T-helper 2 cell treated with Interferon-gamma antibody and Interleukin-4, amounts not matched to agents 100 ng/mL and 5 ng/mL, for 36 hours (primary cell): ENCODE measurements around the gene ZFYVE28. TPM values are rescaled to one million over a fixed set of nuclear protein-coding genes. Genes with fewer than 3 reads are reported as not detected.

Experiments
- intact Hi-C: fragments of 100-400 bp; cut with micrococcal nuclease; formaldehyde crosslinking; loops from one replicate; pipeline ENCODE4 v1.15.1; 2023
- total RNA-seq: library from RNA; stranded (reverse); gene quantifications from 2 replicates; pipeline ENCODE4 v1.2.3, GENCODE V29; 2022

ZFYVE28 gene
- 17.3 and 19.7 TPM in 2 replicates for total RNA-seq

DNA sequence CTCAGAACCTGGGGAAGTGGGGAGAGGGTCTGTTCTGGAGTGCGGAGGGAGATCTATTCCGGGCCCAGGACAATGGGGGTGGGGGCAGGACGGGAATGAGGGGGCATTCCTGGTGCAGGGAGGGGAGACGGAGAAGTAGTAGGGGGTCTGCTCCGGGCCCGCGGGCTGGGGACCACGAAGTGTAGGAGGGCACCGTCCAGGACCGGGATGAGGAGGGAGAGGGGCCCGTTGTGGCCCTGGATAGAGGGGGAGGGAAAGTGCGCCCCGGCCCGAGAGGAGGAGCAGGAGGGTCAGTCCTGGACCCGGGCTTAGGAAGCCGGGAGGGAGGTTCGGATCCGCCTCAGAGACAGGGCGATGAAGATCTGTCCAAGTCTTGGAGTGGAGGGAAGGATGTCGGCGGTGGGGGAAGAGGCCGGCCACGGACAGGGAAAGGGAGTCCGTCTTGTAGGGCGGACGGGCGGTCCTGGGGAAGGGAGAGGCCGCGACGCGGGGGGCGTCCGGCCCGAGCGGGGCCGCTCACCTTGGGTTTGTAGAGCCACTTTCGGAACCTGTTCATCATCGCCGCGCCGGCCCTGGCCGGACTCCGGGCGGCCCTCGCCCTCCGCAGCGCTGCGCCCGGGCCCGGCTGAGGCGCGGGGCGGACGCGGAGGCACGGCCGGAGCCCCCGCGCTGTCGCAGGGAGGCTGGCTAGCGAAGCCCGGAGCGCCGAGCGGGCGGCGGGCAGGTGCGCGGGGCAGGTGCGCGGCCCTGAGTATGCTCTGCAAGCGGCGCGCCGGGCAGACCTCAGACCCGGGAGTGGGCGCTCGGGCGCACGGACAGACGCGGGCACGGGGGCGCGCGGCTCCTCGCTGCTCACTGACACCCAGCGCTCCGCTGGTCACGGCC, at the start of gene ZFYVE28:
Gene ZFYVE28 (minus strand): TSS at position 881 of the 885 bp plus-strand sequence. CDS start 322 bp downstream, at position 559.
- intact Hi-C loops, result loop anchor here (1.0 to 10.0 kb wide), 8 partner anchors 50 to 627 kb away; partner anchors contain the start of genes FAM193A, GRK4, HAUS3 and LETM1

- intact Hi-C loops, result loop anchor here (5.0 kb wide), 1 partner anchor 183 kb away; no protein-coding TSS in a partner anchor
Measured at GRCh38 chr4:2465544-2465943, 47.1 kb upstream of the ZFYVE28 start.

GRCh38 chr4:2465032-2465431, 46.6 kb upstream of the ZFYVE28 start:
- intact Hi-C loops, result loop anchor here (5.0 kb wide), 1 partner anchor 183 kb away; no protein-coding TSS in a partner anchor

GRCh38 chr4:2462992-2463762, 44.7 kb upstream of the ZFYVE28 start:
- intact Hi-C loops, result loop anchor here (5.0 kb wide), 1 partner anchor 241 kb away; no protein-coding TSS in a partner anchor

DNA sequence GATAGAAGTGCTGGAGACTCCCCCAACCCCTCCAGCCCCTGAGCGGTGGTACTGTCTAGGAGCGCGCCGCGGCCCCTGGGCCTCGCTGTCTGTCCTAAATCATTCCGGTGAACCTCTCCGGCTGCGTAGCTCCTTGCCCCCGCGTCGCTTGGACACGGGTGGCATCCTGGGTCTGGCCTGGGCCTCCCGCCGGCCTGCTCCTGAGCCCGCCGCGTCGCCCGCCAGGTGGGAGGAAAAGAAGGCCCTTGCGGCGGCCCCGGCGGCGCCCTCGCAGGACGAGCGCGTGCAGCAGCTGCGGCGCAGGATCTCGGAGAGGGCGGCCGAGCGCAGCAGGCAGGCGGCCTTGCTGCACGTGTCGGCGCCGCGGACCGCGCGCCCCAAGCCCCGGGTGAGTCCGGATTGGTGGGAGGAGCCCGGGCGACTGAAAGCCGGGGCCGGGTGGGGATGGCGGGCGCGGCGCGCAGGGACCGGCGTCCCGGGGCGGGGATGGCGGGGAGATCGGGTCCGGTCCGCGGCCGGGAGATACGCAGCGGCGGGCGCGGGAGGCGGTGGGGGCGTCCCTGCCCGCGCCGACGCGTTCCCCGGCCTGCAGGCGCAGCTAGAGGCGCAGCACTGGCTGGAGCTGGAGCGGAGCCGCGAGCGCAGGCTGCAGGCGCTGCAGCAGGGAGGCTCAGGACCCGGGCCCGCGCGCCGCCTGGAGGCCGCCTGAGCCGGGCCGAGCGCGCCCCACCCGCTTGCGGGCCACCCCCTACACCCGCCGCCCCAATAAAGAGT, 44.0 kb upstream of the ZFYVE28 start:
- intact Hi-C loops, result loop anchor here (5.0 kb wide), 1 partner anchor 240 kb away; no protein-coding TSS in a partner anchor

GRCh38 chr4:2461246-2461960, 43.0 kb upstream of the ZFYVE28 start:
- intact Hi-C loops, result loop anchor here (5.0 kb wide), 1 partner anchor 239 kb away; no protein-coding TSS in a partner anchor

GRCh38 chr4:2459589-2460349, 41.3 kb upstream of the ZFYVE28 start:
- intact Hi-C loops, result loop anchor here (5.0 kb wide), 1 partner anchor 237 kb away; no protein-coding TSS in a partner anchor

- intact Hi-C loops, result no loop called here
Measured at GRCh38 chr4:2458546-2459491, 40.4 kb upstream of the ZFYVE28 start.

DNA sequence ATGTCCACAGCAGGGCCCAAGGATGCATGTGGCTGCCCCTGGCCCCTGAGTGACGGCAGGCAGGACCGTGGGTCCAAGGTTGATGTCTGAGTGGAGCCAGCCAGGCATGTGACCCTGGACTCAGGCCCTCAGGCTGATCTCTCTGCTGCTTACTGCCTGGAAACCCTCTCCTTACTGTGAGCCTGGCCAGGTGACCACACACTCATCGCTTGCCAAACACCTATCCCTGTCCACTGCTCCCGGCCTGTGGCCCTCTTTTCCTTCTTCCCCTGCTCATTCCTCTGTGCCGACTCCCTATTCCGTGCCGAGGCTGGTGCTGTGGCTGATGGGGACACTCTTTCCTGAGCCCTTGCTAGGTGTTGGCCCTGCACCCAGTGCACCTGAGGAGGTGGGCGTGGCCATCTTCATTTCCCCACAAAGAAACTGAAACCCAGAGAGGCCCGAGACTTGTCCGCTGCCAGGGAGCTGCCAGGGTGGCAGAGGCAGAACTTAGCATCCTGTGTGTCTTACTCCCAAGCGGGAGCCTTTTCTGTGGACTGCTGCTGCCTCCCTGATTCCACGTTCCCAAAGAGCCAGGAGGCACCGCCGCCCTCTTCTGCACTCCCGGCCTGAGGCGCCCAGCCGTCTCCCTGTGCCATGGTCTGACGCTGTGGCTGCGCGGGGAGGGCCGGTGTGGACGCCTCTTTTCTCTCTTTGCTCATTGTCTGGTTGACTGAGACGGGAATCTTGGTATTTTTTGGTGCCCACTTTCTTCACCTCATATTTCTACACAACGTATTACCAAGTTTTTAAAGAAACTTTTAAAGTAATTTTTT, 39.2 kb upstream of the ZFYVE28 start:
- intact Hi-C loops, result no loop called here

DNA sequence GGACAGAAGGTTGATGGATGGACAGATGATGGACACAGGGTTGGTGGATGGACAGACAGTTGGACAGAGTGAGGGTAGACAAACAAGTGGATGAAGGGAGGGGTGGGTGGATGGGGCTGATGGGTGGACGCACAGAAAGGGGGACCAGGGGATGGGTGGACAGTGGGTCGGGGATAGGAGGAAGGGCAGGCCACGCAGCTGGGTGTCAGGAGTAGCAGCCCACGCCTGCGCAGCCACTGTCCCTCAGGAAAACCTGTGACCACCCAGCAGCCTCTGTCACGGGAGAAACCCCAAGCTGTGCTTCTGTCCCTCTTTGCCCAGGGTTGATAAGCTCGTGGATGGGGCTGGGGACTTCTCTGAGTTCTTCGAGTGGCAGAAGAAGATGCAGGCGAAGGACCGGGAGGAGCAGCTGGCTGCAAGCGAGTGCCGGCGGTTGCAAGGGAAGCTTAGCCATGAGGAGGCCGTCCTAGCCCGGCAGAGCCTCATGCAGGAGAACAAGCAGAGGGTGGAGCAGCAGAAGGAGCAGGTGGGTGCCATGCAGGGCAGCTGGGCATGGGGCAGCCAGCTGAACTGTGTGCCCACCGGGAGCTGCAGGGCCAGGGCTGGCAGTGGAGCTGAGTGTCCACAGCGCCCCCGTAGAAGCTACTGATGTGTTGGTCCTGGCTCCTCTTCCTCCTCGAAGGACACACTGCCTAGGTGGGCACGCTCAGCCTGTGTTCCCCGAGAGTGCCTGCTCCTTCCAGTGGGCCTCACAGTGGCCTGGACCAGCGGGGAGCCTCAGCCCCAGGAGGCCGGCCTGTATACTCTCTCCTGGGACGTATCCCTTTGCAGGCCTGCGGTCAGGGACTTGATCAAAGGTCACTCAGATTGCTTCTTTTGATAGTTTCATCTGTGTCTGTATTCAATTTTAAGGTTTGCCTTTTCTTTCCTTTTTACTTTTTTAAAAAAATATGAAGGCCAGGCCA, 33.7 kb upstream of the ZFYVE28 start:
- intact Hi-C loops, result no loop called here

- intact Hi-C loops, result no loop called here
Measured at GRCh38 chr4:2451036-2451520, 32.6 kb upstream of the ZFYVE28 start.

GRCh38 chr4:2450394-2451035, 32.1 kb upstream of the ZFYVE28 start:
- intact Hi-C loops, result no loop called here

- intact Hi-C loops, result no loop called here
Measured at GRCh38 chr4:2449511-2450392, 31.3 kb upstream of the ZFYVE28 start.

DNA sequence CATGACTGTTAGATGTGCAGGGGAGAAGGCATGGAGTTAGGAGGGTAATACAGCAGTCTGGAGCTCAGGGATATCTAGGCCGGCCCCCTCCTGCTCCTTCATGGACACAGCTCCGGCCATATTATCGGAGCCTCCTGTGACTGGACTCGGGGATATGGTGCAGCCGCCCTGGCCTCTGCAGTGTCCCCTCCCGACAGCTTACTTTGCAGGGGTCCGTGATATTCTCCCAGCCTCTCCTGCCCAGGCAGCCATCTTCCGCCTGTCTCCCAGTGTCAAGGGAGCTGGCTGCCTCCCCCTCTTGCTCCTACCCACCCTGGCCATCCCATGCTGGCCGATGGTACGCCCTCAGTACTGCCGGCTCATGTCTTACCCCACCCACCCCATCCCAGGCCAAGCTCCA, 30.6 kb upstream of the ZFYVE28 start:
- intact Hi-C loops, result no loop called here

GRCh38 chr4:2448589-2448988, 30.1 kb upstream of the ZFYVE28 start:
- intact Hi-C loops, result no loop called here
